SU-DHL-6 (cell line): ENCODE measurements around the gene PSG2.
"Not testable (repeated sequence)": the region's sequence is repeated elsewhere in the genome, so short reads cannot be mapped to it uniquely, and the experiment has no call there.

Source experiments
- EZH2phosphoT487 ChIP-seq: fragments of 200-600 bp; sonication (generic), shearing (Covaris generic); conservative IDR thresholded peaks from 2 replicates; pipeline ENCODE4 v1.6.1; 2018; ENCODE audit warnings: mild to moderate bottlenecking, antibody characterized with exemption, low read length, moderate library complexity, mixed read lengths
- TF ChIP-seq, protein P1 (sequence below): fragments of 200-600 bp; sonication (generic); IDR thresholded peaks from one replicate; pipeline ENCODE4 v1.5.1; 2017; ENCODE audit warnings: antibody characterized with exemption, mild to moderate bottlenecking, low read length, moderate library complexity; ENCODE audit not compliant: insufficient read depth, poor library complexity, severe bottlenecking

DNA sequence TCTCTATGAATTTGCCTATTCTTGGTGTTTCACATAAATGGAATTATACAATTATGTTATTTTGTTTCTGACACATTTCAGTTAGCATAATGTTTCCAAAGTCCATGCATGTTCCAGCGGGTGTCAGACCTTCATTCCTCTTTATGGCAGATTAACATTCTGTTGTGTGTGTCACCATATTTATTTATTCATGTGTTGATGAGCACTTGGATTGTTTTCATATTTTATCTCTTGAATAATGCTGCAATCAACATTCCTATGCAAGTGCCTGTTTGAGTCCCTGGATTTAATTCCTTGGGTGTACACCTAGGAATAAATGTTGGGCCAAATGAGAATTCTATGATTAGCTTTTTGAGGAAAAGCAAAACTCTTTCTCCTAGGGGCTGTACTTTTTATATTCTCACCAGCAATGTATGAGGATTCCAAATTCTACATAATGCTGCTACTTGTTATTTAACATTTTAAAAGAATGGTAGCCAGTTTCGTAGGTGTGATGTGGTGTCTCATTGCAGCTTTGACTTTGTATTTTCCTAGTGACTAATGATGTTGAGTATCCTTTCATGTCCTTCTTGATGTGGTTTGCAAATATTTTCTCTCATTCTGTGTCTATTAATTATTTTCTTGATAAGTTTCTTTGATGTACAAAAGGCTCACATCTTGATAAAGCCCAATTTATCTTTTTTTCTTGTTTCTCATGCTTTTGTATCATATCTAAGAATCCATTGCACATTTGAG, 3.5 kb upstream of the PSG2 start:
- TF ChIP-seq, protein P1, sequence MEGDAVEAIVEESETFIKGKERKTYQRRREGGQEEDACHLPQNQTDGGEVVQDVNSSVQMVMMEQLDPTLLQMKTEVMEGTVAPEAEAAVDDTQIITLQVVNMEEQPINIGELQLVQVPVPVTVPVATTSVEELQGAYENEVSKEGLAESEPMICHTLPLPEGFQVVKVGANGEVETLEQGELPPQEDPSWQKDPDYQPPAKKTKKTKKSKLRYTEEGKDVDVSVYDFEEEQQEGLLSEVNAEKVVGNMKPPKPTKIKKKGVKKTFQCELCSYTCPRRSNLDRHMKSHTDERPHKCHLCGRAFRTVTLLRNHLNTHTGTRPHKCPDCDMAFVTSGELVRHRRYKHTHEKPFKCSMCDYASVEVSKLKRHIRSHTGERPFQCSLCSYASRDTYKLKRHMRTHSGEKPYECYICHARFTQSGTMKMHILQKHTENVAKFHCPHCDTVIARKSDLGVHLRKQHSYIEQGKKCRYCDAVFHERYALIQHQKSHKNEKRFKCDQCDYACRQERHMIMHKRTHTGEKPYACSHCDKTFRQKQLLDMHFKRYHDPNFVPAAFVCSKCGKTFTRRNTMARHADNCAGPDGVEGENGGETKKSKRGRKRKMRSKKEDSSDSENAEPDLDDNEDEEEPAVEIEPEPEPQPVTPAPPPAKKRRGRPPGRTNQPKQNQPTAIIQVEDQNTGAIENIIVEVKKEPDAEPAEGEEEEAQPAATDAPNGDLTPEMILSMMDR, result not testable (repeated sequence)
- not testable (repeated sequence) for TF ChIP-seq EZH2phosphoT487
